Muscle layer of duodenum (tissue), 2 donors: ENCODE results near the gene NTNG2.

ENCODE experiments used
- H3K27ac ChIP-seq: one replicate; pipeline ENCODE4 v1.7.0; 2013; ENCODE audit warnings: mild to moderate bottlenecking, low read length
- H3K27me3 ChIP-seq: one replicate; pipeline ENCODE4 v1.7.0; 2013; ENCODE audit warnings: low read depth, mild to moderate bottlenecking, control low read depth, low read length
- H3K36me3 ChIP-seq, 2 donors: one replicate each; pipeline ENCODE4 v1.7.0; 2013; ENCODE audit warnings: low read length in 2 of 2, control low read depth in 1 of 2, mild to moderate bottlenecking in 1 of 2; ENCODE audit not compliant: insufficient read depth in 2 of 2, control insufficient read depth in 1 of 2
- H3K4me1 ChIP-seq, 2 donors: one replicate each; pipeline ENCODE4 v1.7.0; 2013; ENCODE audit warnings: low read length in 2 of 2, mild to moderate bottlenecking in 2 of 2, control low read depth in 1 of 2, moderate library complexity in 1 of 2; ENCODE audit not compliant: insufficient read depth in 2 of 2, control insufficient read depth in 1 of 2
- H3K4me3 ChIP-seq, 2 donors: one replicate each; pipeline ENCODE4 v1.7.0; 2013; ENCODE audit warnings: low read length in 2 of 2, low read depth in 1 of 2, mild to moderate bottlenecking in 1 of 2
- H3K9me3 ChIP-seq, 2 donors: one replicate each; pipeline ENCODE4 v1.7.0; 2013; ENCODE audit warnings: low read length in 2 of 2, control low read depth in 1 of 2, mild to moderate bottlenecking in 1 of 2; ENCODE audit not compliant: control insufficient read depth in 1 of 2
- donor health status: healthy.

NTNG2 gene

DNA sequence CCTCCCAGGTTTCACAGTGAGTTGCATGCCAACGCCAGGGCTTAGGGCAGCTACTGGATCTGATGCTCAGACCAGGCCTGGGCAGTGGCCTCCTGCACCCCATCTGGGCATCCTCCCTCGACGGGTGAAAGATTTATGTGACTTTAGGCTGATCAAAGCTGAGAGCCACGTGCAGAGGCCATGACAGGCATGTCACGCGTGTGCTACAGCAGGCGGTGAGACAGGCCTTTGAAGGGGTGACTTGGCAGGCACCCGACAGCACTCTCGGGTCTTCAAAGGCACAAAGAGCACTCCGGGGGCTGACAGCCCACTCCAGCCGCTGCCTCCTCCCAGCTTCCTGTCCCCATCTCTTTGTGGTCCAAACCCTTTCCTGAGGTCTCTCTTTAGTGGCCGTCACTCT is 66.2 kb downstream of the NTNG2 start:
- no peaks in the 10 kb centered on the region for H3K9me3 ChIP-seq
- no peak overlapping the region for H3K4me3 ChIP-seq
- H3K4me1 ChIP-seq, result no peaks in the 10 kb centered on the region
- H3K27me3 ChIP-seq, result no peaks in the 10 kb centered on the region
- H3K27ac ChIP-seq, result no peak overlapping the region
- H3K36me3 ChIP-seq, result no peaks in the 10 kb centered on the region

DNA sequence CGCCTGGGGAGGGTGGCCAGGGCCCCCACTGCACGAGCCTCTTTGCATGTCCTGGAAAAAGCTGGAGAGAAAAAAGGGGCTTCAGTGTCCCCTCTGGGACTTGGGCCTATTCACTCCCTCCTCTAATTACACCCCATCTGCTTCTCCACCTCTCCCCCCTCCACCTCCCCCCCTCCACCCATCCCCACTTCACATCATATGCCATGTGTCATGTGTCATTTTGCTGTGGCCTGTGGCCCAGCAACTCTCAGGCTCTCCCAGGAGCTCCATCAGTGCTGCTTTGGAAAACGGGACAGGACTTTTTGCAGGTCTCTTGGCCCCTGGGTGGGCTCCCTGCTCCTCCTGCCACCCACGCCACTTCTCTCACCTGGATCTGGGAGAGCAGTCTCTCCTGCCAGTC is 68.7 kb downstream of the NTNG2 start:
- H3K27ac ChIP-seq, result no peak overlapping the region
- H3K4me1 ChIP-seq, result no peaks in the 10 kb centered on the region
- no peak overlapping the region for H3K4me3 ChIP-seq
- H3K36me3 ChIP-seq, result no peaks in the 10 kb centered on the region
- H3K27me3 ChIP-seq, result no peaks in the 10 kb centered on the region
- no peaks in the 10 kb centered on the region for H3K9me3 ChIP-seq

- Histone ChIP-seq H3K36me3 (no peaks in the 10 kb centered on the region), H3K4me1 (no peaks in the 10 kb centered on the region), H3K27me3 (no peaks in the 10 kb centered on the region), H3K9me3 (no peaks in the 10 kb centered on the region), H3K4me3 (no peak overlapping the region), H3K27ac (no peak overlapping the region)
Measured at GRCh38 chr9:132231019-132231701, 69.3 kb downstream of the NTNG2 start.

GRCh38 chr9:132232522-132232921 is 70.7 kb downstream of the NTNG2 start:
- no peak overlapping the region for H3K4me3 ChIP-seq
- no peaks in the 10 kb centered on the region for H3K27me3 ChIP-seq
- peaks cover 0 to 6% of the 10 kb centered on the region in 2 donors for H3K4me1 ChIP-seq
- no peak overlapping the region for H3K27ac ChIP-seq
- no peaks in the 10 kb centered on the region for H3K36me3 ChIP-seq
- H3K9me3 ChIP-seq, result no peaks in the 10 kb centered on the region

GRCh38 chr9:132233138-132233537 is 71.3 kb downstream of the NTNG2 start:
- H3K27ac ChIP-seq, result no peak overlapping the region
- no peaks in the 10 kb centered on the region for H3K9me3 ChIP-seq
- H3K4me1 ChIP-seq, result peaks cover 0 to 6% of the 10 kb centered on the region in 2 donors
- no peaks in the 10 kb centered on the region for H3K36me3 ChIP-seq
- no peak overlapping the region for H3K4me3 ChIP-seq
- H3K27me3 ChIP-seq, result no peaks in the 10 kb centered on the region

- Histone ChIP-seq H3K4me1 (peaks cover 0 to 6% of the 10 kb centered on the region in 2 donors), H3K27ac (no peak overlapping the region), H3K4me3 (no peak overlapping the region), H3K36me3 (no peaks in the 10 kb centered on the region), H3K9me3 (no peaks in the 10 kb centered on the region), H3K27me3 (no peaks in the 10 kb centered on the region)
Measured at GRCh38 chr9:132234535-132234934, 72.7 kb downstream of the NTNG2 start.

GRCh38 chr9:132235125-132235524 is 73.3 kb downstream of the NTNG2 start:
- Histone ChIP-seq H3K36me3 (no peaks in the 10 kb centered on the region), H3K9me3 (no peaks in the 10 kb centered on the region), H3K27me3 (no peaks in the 10 kb centered on the region), H3K4me3 (no peak overlapping the region), H3K27ac (no peak overlapping the region), H3K4me1 (peaks cover 0 to 6% of the 10 kb centered on the region in 2 donors)

- Histone ChIP-seq H3K36me3 (no peaks in the 10 kb centered on the region), H3K4me1 (peaks cover 0 to 14% of the 10 kb centered on the region in 2 donors), H3K9me3 (no peaks in the 10 kb centered on the region), H3K4me3 (no peak overlapping the region), H3K27me3 (no peaks in the 10 kb centered on the region), H3K27ac (no peak overlapping the region)
Measured at GRCh38 chr9:132235894-132236661, 74.2 kb downstream of the NTNG2 start.

GRCh38 chr9:132236662-132237311 is 74.9 kb downstream of the NTNG2 start:
- Histone ChIP-seq H3K4me1 (peaks cover 0 to 21% of the 10 kb centered on the region in 2 donors), H3K9me3 (no peaks in the 10 kb centered on the region), H3K27me3 (no peaks in the 10 kb centered on the region), H3K4me3 (no peak overlapping the region), H3K36me3 (no peaks in the 10 kb centered on the region), H3K27ac (no peak overlapping the region)

DNA sequence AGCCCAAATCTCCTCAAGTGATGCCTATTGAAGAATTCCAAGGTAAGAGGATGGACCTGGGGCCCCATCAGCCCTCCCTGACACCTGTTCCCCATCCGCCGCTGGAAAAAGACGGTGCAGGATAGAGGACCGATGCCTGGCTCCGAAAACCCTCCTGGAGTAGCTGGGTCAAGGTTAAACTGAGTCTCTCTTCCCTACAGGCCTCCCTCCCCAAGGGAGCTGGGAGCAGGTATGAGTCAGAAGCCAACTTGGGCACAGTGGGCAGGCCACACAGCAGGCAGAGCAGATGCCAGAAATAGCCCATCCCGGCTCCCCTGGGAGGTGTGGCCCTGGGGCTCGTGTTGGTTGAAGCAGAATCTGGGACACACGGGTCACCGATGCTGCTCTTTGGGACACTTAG is 75.6 kb downstream of the NTNG2 start:
- peaks cover 0 to 21% of the 10 kb centered on the region in 2 donors for H3K4me1 ChIP-seq
- no peak overlapping the region for H3K4me3 ChIP-seq
- no peak overlapping the region for H3K27ac ChIP-seq
- no peaks in the 10 kb centered on the region for H3K9me3 ChIP-seq
- H3K36me3 ChIP-seq, result no peaks in the 10 kb centered on the region
- no peaks in the 10 kb centered on the region for H3K27me3 ChIP-seq
